Karpas-422 (cell line): ENCODE data around the gene GATAD2B. TPM values are rescaled to one million over a fixed set of nuclear protein-coding genes. Genes with fewer than 3 reads are reported as not detected.
A peak's percentile ranks its signal among the peaks of the same experiment; 100 is the strongest.

Source experiments
- DNase-seq: peaks from one replicate; pipeline ENCODE4 v3.0.0-alpha.2; 2015
- H2AFZ ChIP-seq: fragments of 200-600 bp; sonication (generic); 2 replicates; pipeline ENCODE4 v1.6.1; 2014; ENCODE audit warnings: antibody characterized with exemption, low read length, mixed read lengths
- H3K27ac ChIP-seq: fragments of 200-600 bp; sonication (generic); 2 replicates; pipeline ENCODE4 v1.5.1; 2014; ENCODE audit warnings: mild to moderate bottlenecking, low read length, moderate library complexity
- H3K27me3 ChIP-seq: fragments of 200-600 bp; sonication (generic); 2 replicates; pipeline ENCODE4 v1.6.1; 2014; ENCODE audit warnings: low read length, mixed read lengths
- H3K36me3 ChIP-seq: fragments of 200-600 bp; sonication (generic); 2 replicates; pipeline ENCODE4 v1.6.1; 2014; ENCODE audit warnings: low read length, mixed read lengths; ENCODE audit not compliant: insufficient read depth
- H3K4me1 ChIP-seq: fragments of 200-600 bp; sonication (generic); 2 replicates; pipeline ENCODE4 v1.6.1; 2014; ENCODE audit warnings: mild to moderate bottlenecking, low read length, mixed read lengths
- H3K4me2 ChIP-seq: fragments of 200-600 bp; sonication (generic); 2 replicates; pipeline ENCODE4 v1.6.1; 2014; ENCODE audit warnings: low read length, low read depth, mild to moderate bottlenecking; ENCODE audit not compliant: poor library complexity, severe bottlenecking
- H3K4me3 ChIP-seq: fragments of 200-600 bp; sonication (generic); 2 replicates; pipeline ENCODE4 v1.5.1; 2014; ENCODE audit warnings: mild to moderate bottlenecking, antibody characterized with exemption, low read length, mixed read lengths
- H3K79me2 ChIP-seq: fragments of 200-600 bp; sonication (generic); 2 replicates; pipeline ENCODE4 v1.6.1; 2014; ENCODE audit warnings: mild to moderate bottlenecking, low read length, mixed read lengths
- H3K9ac ChIP-seq: fragments of 200-600 bp; sonication (generic); 2 replicates; pipeline ENCODE4 v1.6.0; 2014; ENCODE audit warnings: low read length
- H3K9me2 ChIP-seq: fragments of 200-600 bp; sonication (generic), shearing (Covaris generic); replicated peaks from 2 replicates; pipeline ENCODE4 v1.6.0; 2014; ENCODE audit warnings: mild to moderate bottlenecking, low read length, moderate library complexity; ENCODE audit not compliant: insufficient read depth
- H3K9me3 ChIP-seq: fragments of 300-700, 200-600 bp; sonication (generic); 2 replicates; pipeline ENCODE4 v1.6.1; 2014; ENCODE audit warnings: low read length, mixed read lengths
- H4K20me1 ChIP-seq: fragments of 200-600 bp; sonication (generic); 2 replicates; pipeline ENCODE4 v1.6.1; 2014; ENCODE audit warnings: mild to moderate bottlenecking, antibody characterized with exemption, low read length, low read depth; ENCODE audit not compliant: insufficient read depth
- total RNA-seq: library from RNA; depleted of rRNA; stranded (reverse); fragments of >200 nt; shearing (Covaris generic); gene quantifications from 2 replicates; pipeline ENCODE4 v1.2.3, GENCODE V29; 2014; ENCODE audit warnings: low replicate concordance

The GATAD2B gene
- total RNA-seq, 1 experiment from 2014 or later, result 21.8 TPM

GRCh38 chr1:153957744-153958110, 35.0 kb upstream of the GATAD2B start:
- Histone ChIP-seq H3K27me3 (no peaks in the 10 kb centered on the region), H4K20me1 (peaks cover 20% of the 10 kb centered on the region; the same call in 1 of the 2 replicates), H3K4me2 (peak overlapping the region; percentile 86), H3K4me3 (peak overlapping the region; percentile 81), H3K9me2 (no peaks in the 10 kb centered on the region), H3K79me2 (peaks cover 65% of the 10 kb centered on the region), H3K9me3 (no peaks in the 10 kb centered on the region), H3K9ac (peak overlapping the region; percentile 91), H3K36me3 (peaks cover 21% of the 10 kb centered on the region; the same call in 1 of the 2 replicates), H2AFZ (peak overlapping the region; percentile 45; the same call in 1 of the 2 replicates), H3K27ac (peak overlapping the region; percentile 65), H3K4me1 (peaks cover 55% of the 10 kb centered on the region)
- DNase-seq, result peak; percentile 82

- no peaks in the 10 kb centered on the region for H3K9me3 ChIP-seq
- no peaks in the 10 kb centered on the region for H3K27me3 ChIP-seq
- peaks cover 50% of the 10 kb centered on the region for H3K4me1 ChIP-seq
- H3K27ac ChIP-seq, result peak overlapping the region; percentile 65
- peak; percentile 48 for DNase-seq
- no peak overlapping the region; the same call in 1 of the 2 replicates for H2AFZ ChIP-seq
- peak overlapping the region; percentile 81 for H3K4me3 ChIP-seq
- peaks cover 20% of the 10 kb centered on the region; the same call in 1 of the 2 replicates for H4K20me1 ChIP-seq
- peak overlapping the region; percentile 91 for H3K9ac ChIP-seq
- peak overlapping the region; percentile 86 for H3K4me2 ChIP-seq
- H3K9me2 ChIP-seq, result no peaks in the 10 kb centered on the region
- H3K36me3 ChIP-seq, result peaks cover 21% of the 10 kb centered on the region; the same call in 1 of the 2 replicates
- H3K79me2 ChIP-seq, result peaks cover 60% of the 10 kb centered on the region
Measured at GRCh38 chr1:153956997-153957715, 34.4 kb upstream of the GATAD2B start.

- no peak overlapping the region for H3K27ac ChIP-seq
- no peak overlapping the region for H3K9ac ChIP-seq
- H3K27me3 ChIP-seq, result no peaks in the 10 kb centered on the region
- H3K9me2 ChIP-seq, result no peaks in the 10 kb centered on the region
- H3K36me3 ChIP-seq, result peaks cover 21% of the 10 kb centered on the region; the same call in 1 of the 2 replicates
- H3K79me2 ChIP-seq, result peaks cover 50% of the 10 kb centered on the region
- H2AFZ ChIP-seq, result no peak overlapping the region
- DNase-seq, result no peak
- H3K9me3 ChIP-seq, result no peaks in the 10 kb centered on the region
- H4K20me1 ChIP-seq, result peaks cover 20% of the 10 kb centered on the region; the same call in 1 of the 2 replicates
- no peak overlapping the region for H3K4me3 ChIP-seq
- no peak overlapping the region for H3K4me2 ChIP-seq
- peaks cover 31% of the 10 kb centered on the region for H3K4me1 ChIP-seq
Measured at GRCh38 chr1:153954826-153955225, 32.1 kb upstream of the GATAD2B start.

GRCh38 chr1:153953859-153954365, 31.1 kb upstream of the GATAD2B start:
- H3K79me2 ChIP-seq, result peaks cover 50% of the 10 kb centered on the region
- H3K4me1 ChIP-seq, result peaks cover 22% of the 10 kb centered on the region
- H3K36me3 ChIP-seq, result peaks cover 21% of the 10 kb centered on the region; the same call in 1 of the 2 replicates
- H3K9me3 ChIP-seq, result no peaks in the 10 kb centered on the region
- H3K9me2 ChIP-seq, result no peaks in the 10 kb centered on the region
- no peak overlapping the region for H3K4me2 ChIP-seq
- no peak overlapping the region for H3K4me3 ChIP-seq
- no peak for DNase-seq
- no peak overlapping the region for H3K9ac ChIP-seq
- peaks cover 20% of the 10 kb centered on the region; the same call in 1 of the 2 replicates for H4K20me1 ChIP-seq
- no peak overlapping the region for H3K27ac ChIP-seq
- H3K27me3 ChIP-seq, result no peaks in the 10 kb centered on the region
- H2AFZ ChIP-seq, result no peak overlapping the region

- no peaks in the 10 kb centered on the region for H3K27me3 ChIP-seq
- no peak overlapping the region for H3K4me2 ChIP-seq
- peaks cover 30% of the 10 kb centered on the region for H3K4me1 ChIP-seq
- H3K9me2 ChIP-seq, result no peaks in the 10 kb centered on the region
- H3K79me2 ChIP-seq, result peaks cover 34% of the 10 kb centered on the region
- H3K4me3 ChIP-seq, result no peak overlapping the region
- no peak overlapping the region for H2AFZ ChIP-seq
- DNase-seq, result no peak
- H3K9ac ChIP-seq, result no peak overlapping the region
- peaks cover 21% of the 10 kb centered on the region; the same call in 1 of the 2 replicates for H3K36me3 ChIP-seq
- H3K9me3 ChIP-seq, result no peaks in the 10 kb centered on the region
- peaks cover 12% of the 10 kb centered on the region; the same call in 1 of the 2 replicates for H4K20me1 ChIP-seq
- H3K27ac ChIP-seq, result no peak overlapping the region
Measured at GRCh38 chr1:153951801-153952200, 29.0 kb upstream of the GATAD2B start.

- no peaks in the 10 kb centered on the region for H3K9me3 ChIP-seq
- no peak overlapping the region for H3K4me3 ChIP-seq
- peaks cover 26% of the 10 kb centered on the region for H3K4me1 ChIP-seq
- DNase-seq, result no peak
- H2AFZ ChIP-seq, result no peak overlapping the region
- H3K79me2 ChIP-seq, result peaks cover 28% of the 10 kb centered on the region
- no peak overlapping the region for H3K27ac ChIP-seq
- peaks cover 6% of the 10 kb centered on the region; the same call in 1 of the 2 replicates for H4K20me1 ChIP-seq
- H3K36me3 ChIP-seq, result peaks cover 21% of the 10 kb centered on the region; the same call in 1 of the 2 replicates
- H3K9ac ChIP-seq, result no peak overlapping the region
- no peaks in the 10 kb centered on the region for H3K9me2 ChIP-seq
- H3K27me3 ChIP-seq, result no peaks in the 10 kb centered on the region
- no peak overlapping the region for H3K4me2 ChIP-seq
Measured at GRCh38 chr1:153951183-153951582, 28.4 kb upstream of the GATAD2B start.

- no peaks in the 10 kb centered on the region for H4K20me1 ChIP-seq
- peaks cover 15% of the 10 kb centered on the region for H3K36me3 ChIP-seq
- peak within 1 kb of the TSS; percentile 98 for H3K4me2 ChIP-seq
- DNase-seq, result peak; percentile 93
- H3K9ac ChIP-seq, result peak within 1 kb of the TSS; percentile 94
- no peaks in the 10 kb centered on the region for H3K9me2 ChIP-seq
- peak within 1 kb of the TSS; percentile 96 for H3K27ac ChIP-seq
- H3K4me3 ChIP-seq, result peak within 1 kb of the TSS; percentile 78
- H3K9me3 ChIP-seq, result no peaks in the 10 kb centered on the region
- peaks cover 32% of the 10 kb centered on the region for H3K79me2 ChIP-seq
- no peak within 1 kb of the TSS for H2AFZ ChIP-seq
- H3K27me3 ChIP-seq, result no peaks in the 10 kb centered on the region
- peaks cover 37% of the 10 kb centered on the region for H3K4me1 ChIP-seq
Measured at GRCh38 chr1:153946622-153947241, 24.0 kb upstream of the GATAD2B start, which contains the start of gene DENND4B. Gene DENND4B (minus strand): TSS chr1:153946718. CDS start chr1:153944374, 2,344 bp downstream.
